H1 (cell line): ENCODE data around the gene UGT3A1. TPM values are rescaled to one million over a fixed set of nuclear protein-coding genes. Genes with fewer than 3 reads are reported as not detected.
A peak's percentile ranks its signal among the peaks of the same experiment; 100 is the strongest.

Experiments used
- CTCF ChIA-PET: fragments of 300-600 bp; sonication (Branson Sonifier 250); formaldehyde crosslinking; loops from one replicate; lab custom pipeline; 2021; ENCODE audit not compliant: partially characterized antibody; lab: Charles Lee
- POLR2A ChIA-PET: fragments of 300-600 bp; sonication (Branson Sonifier 250); formaldehyde crosslinking; loops from one replicate; lab custom pipeline; 2021; ENCODE audit warnings: inconsistent platforms; ENCODE audit not compliant: partially characterized antibody; lab: Charles Lee
- DNase-seq, 2 experiments: peaks; one replicate each; pipeline versions ENCODE4 v3.0.0 to v3.0.0-alpha.2; 2010 to 2022; ENCODE audit warnings: low spot score in 2 of 2, low read depth in 1 of 2, mixed read lengths in 1 of 2
- FAIRE-seq: peaks from 2 replicates; lab custom pipeline; 2011; peaks lifted over from hg19 to GRCh38; lab: Jason Lieb, UNC
- H2AFZ ChIP-seq: 2 replicates; pipeline ENCODE4 v1.8.1; 2012; ENCODE audit warnings: low read length, inconsistent platforms
- H2AK5ac ChIP-seq: 2 replicates; pipeline ENCODE4 v1.6.1; 2013; ENCODE audit warnings: low read depth, low read length
- H2BK120ac ChIP-seq: replicated peaks from 2 replicates; pipeline ENCODE3; 2013; ENCODE audit warnings: low read depth, low read length, inconsistent platforms
- H2BK12ac ChIP-seq: 2 replicates; pipeline ENCODE4 v1.6.1; 2013; ENCODE audit warnings: low read depth, low read length
- H2BK15ac ChIP-seq: 2 replicates; pipeline ENCODE4 v1.6.1; 2013; ENCODE audit warnings: low read length
- H2BK20ac ChIP-seq: 2 replicates; pipeline ENCODE4 v1.6.1; 2013; ENCODE audit warnings: low read length
- H2BK5ac ChIP-seq: 2 replicates; pipeline ENCODE4 v1.6.1; 2013; ENCODE audit warnings: low read depth, low read length
- H3K14ac ChIP-seq: 2 replicates; pipeline ENCODE4 v1.6.1; 2013; ENCODE audit warnings: inconsistent platforms; ENCODE audit not compliant: insufficient read length
- H3K18ac ChIP-seq: 2 replicates; pipeline ENCODE4 v1.6.1; 2013; ENCODE audit warnings: low read length; ENCODE audit errors: extremely low read depth
- H3K23ac ChIP-seq: 2 replicates; pipeline ENCODE4 v1.6.1; 2013; ENCODE audit warnings: inconsistent platforms; ENCODE audit not compliant: insufficient read length
- H3K23me2 ChIP-seq: 2 replicates; pipeline ENCODE4 v1.6.1; 2013; ENCODE audit warnings: low read depth, low read length
- H3K27ac ChIP-seq: 2 replicates; pipeline ENCODE4 v1.6.1; 2011; ENCODE audit warnings: low read depth, low read length, inconsistent platforms
- H3K27me3 ChIP-seq, 4 experiments: replicated peaks in 1 of 4; 1 replicate in 1 of 4; 2 replicates in 3 of 4; pipeline versions ENCODE4 v1.6.1 to v1.8.1; 2011 to 2013; ENCODE audit warnings: low read length in 3 of 4, mild to moderate bottlenecking in 3 of 4, inconsistent platforms in 2 of 4, mixed read lengths in 2 of 4, moderate library complexity in 1 of 4; ENCODE audit not compliant: control insufficient read depth in 3 of 4, insufficient read depth in 3 of 4; ENCODE audit errors: extremely low read depth in 1 of 4
- H3K36me3 ChIP-seq, 4 experiments: 2 replicates each; pipeline versions ENCODE4 v1.6.1 to v1.8.1; 2011 to 2013; ENCODE audit warnings: mild to moderate bottlenecking in 4 of 4, low read length in 3 of 4, moderate library complexity in 2 of 4, control low read depth in 1 of 4, inconsistent platforms in 1 of 4; ENCODE audit not compliant: insufficient read depth in 4 of 4, control insufficient read depth in 2 of 4
- H3K4ac ChIP-seq: replicated peaks from 2 replicates; pipeline ENCODE3; 2013; ENCODE audit warnings: low read length, low read depth, mixed read lengths, inconsistent platforms; ENCODE audit not compliant: insufficient read length
- H3K4me1 ChIP-seq, 4 experiments: replicated peaks in 1 of 4; 1 replicate in 1 of 4; 2 replicates in 3 of 4; pipeline versions ENCODE4 v1.6.1 to v1.8.1; 2011 to 2013; ENCODE audit warnings: low read length in 3 of 4, inconsistent platforms in 2 of 4, mixed read lengths in 1 of 4; ENCODE audit not compliant: insufficient read depth in 4 of 4, control insufficient read depth in 3 of 4
- H3K4me2 ChIP-seq, 2 experiments: 2 replicates each; pipeline versions ENCODE4 v1.6.1 to v1.8.1; 2011 to 2013; ENCODE audit warnings: low read depth in 2 of 2, low read length in 2 of 2, control low read depth in 1 of 2, inconsistent platforms in 1 of 2, mild to moderate bottlenecking in 1 of 2; ENCODE audit not compliant: insufficient read depth in 1 of 2
- H3K4me3 ChIP-seq, 4 experiments: fragments of 200-600, 300-600 bp in 1 of 4; sonication (generic), shearing (Covaris generic), sonication (Bioruptor Twin) in 1 of 4; 2 replicates each; pipeline versions ENCODE4 v1.5.1 to v1.8.1; 2011 to 2016; ENCODE audit warnings: low read length in 4 of 4, low read depth in 3 of 4, control low read depth in 2 of 4, inconsistent platforms in 2 of 4, mild to moderate bottlenecking in 2 of 4, mixed read lengths in 1 of 4, moderate library complexity in 1 of 4; ENCODE audit not compliant: insufficient read depth in 2 of 4; ENCODE audit errors: extremely low read depth in 1 of 4
- H3K56ac ChIP-seq: replicated peaks from 2 replicates; pipeline ENCODE3; 2013; ENCODE audit warnings: low read depth, mild to moderate bottlenecking, mixed read lengths, low read length, inconsistent platforms; ENCODE audit not compliant: insufficient read length
- H3K79me1 ChIP-seq: 2 replicates; pipeline ENCODE4 v1.6.1; 2013; ENCODE audit warnings: low read depth, low read length, control low read depth
- H3K79me2 ChIP-seq, 2 experiments: 2 replicates each; pipeline versions ENCODE4 v1.6.1 to v1.8.1; 2012 to 2013; ENCODE audit warnings: low read length in 2 of 2, mild to moderate bottlenecking in 2 of 2, inconsistent platforms in 1 of 2; ENCODE audit not compliant: insufficient read depth in 2 of 2, control insufficient read depth in 1 of 2
- H3K9ac ChIP-seq, 4 experiments: replicated peaks in 1 of 4; 1 replicate in 1 of 4; 2 replicates in 3 of 4; pipeline versions ENCODE4 v1.6.1 to v1.8.1; 2011 to 2013; ENCODE audit warnings: low read depth in 3 of 4, low read length in 3 of 4, control low read depth in 2 of 4, mild to moderate bottlenecking in 2 of 4, moderate library complexity in 2 of 4, inconsistent platforms in 1 of 4; ENCODE audit errors: extremely low read depth in 1 of 4
- H3K9me3 ChIP-seq, 2 experiments: 2 replicates each; pipeline versions ENCODE4 v1.6.1 to v1.8.1; 2012 to 2013; ENCODE audit warnings: mild to moderate bottlenecking in 2 of 2, moderate library complexity in 2 of 2, control low read depth in 1 of 2, inconsistent platforms in 1 of 2, low read depth in 1 of 2, low read length in 1 of 2, mixed read lengths in 1 of 2; ENCODE audit not compliant: insufficient read depth in 2 of 2
- H4K20me1 ChIP-seq, 2 experiments: replicated peaks in 1 of 2; 2 replicates each; pipeline versions ENCODE3 to v1.8.1; 2011 to 2013; ENCODE audit warnings: inconsistent platforms in 2 of 2, low read length in 2 of 2, mild to moderate bottlenecking in 1 of 2; ENCODE audit not compliant: insufficient read depth in 2 of 2, control insufficient read depth in 1 of 2
- H4K5ac ChIP-seq: 2 replicates; pipeline ENCODE4 v1.6.1; 2013; ENCODE audit warnings: low read length, low read depth, mixed read lengths, inconsistent platforms; ENCODE audit not compliant: insufficient read length
- H4K8ac ChIP-seq: 2 replicates; pipeline ENCODE4 v1.8.0; 2013; ENCODE audit warnings: mild to moderate bottlenecking, moderate library complexity, low read length, inconsistent platforms; ENCODE audit not compliant: insufficient read depth; ENCODE audit errors: extremely low read depth
- H4K91ac ChIP-seq: replicated peaks from 2 replicates; pipeline ENCODE3; 2013; ENCODE audit warnings: low read length, mixed read lengths, inconsistent platforms; ENCODE audit not compliant: insufficient read length
- CHD1 ChIP-seq: IDR thresholded peaks from 2 replicates; pipeline ENCODE4 v1.6.1; 2012; ENCODE audit warnings: low read depth, low read length, improper control_type of control experiment
- EZH2 ChIP-seq: fragments of 200-600 bp; sonication (generic); IDR thresholded peaks from 2 replicates; pipeline ENCODE4 v1.7.1; 2012; ENCODE audit warnings: low read depth, mild to moderate bottlenecking, moderate library complexity, low read length, inconsistent platforms; ENCODE audit not compliant: severe bottlenecking
- HDAC2 ChIP-seq, 2 experiments: fragments of 300-600 bp in 1 of 2; sonication (generic) in 1 of 2; IDR thresholded peaks; 2 replicates each; pipeline ENCODE4 v1.6.1; 2011 to 2012; ENCODE audit warnings: low read depth in 2 of 2, low read length in 2 of 2, mild to moderate bottlenecking in 2 of 2, moderate library complexity in 2 of 2, borderline replicate concordance in 1 of 2, inconsistent platforms in 1 of 2
- POLR2A ChIP-seq, 2 experiments: IDR thresholded peaks; 1 replicate in 1 of 2; 2 replicates in 1 of 2; pipeline ENCODE4 v1.6.1; 2011; ENCODE audit warnings: low read depth in 2 of 2, low read length in 2 of 2, mild to moderate bottlenecking in 2 of 2; ENCODE audit errors: control extremely low read depth in 1 of 2
- TAF1 ChIP-seq: IDR thresholded peaks from 2 replicates; pipeline ENCODE4 v1.6.1; 2011; ENCODE audit warnings: mild to moderate bottlenecking, low read depth, low read length
- WGBS, 2 experiments: shearing (Covaris generic) in 1 of 2; methylation state at CpG; one replicate each; pipeline versions ENCODE4 v1.1.6 to v1.1.7; 2013 to 2015; ENCODE audit warnings: low lambda C conversion rate in 2 of 2, mixed read lengths in 2 of 2, inconsistent platforms in 1 of 2, low coverage in 1 of 2, missing lambda C conversion rate in 1 of 2; ENCODE audit not compliant: insufficient replicate concordance in 2 of 2, insufficient coverage in 1 of 2, insufficient read length in 1 of 2; ENCODE audit errors: extremely low coverage in 1 of 2, missing lambda C conversion rate in 1 of 2; 5-methylcytosine and 5-hydroxymethylcytosine counted together
- polyA plus RNA-seq, 7 experiments: library from polyadenylated mRNA; depleted of rRNA in 3 of 7; stranded (reverse) in 5 of 7; unstranded in 2 of 7; fragments of >200 nt in 5 of 7; fragments of 200-250 nt in 2 of 7; gene quantifications; 1 replicate in 5 of 7; 2 replicates in 1 of 7; 4 replicates in 1 of 7; pipeline versions ENCODE4 v1.2.1 to v1.2.3, GENCODE V29; 2011 to 2013; ENCODE audit warnings: missing spikeins in 2 of 7, mixed read lengths in 2 of 7
- total RNA-seq: library from RNA; stranded (reverse); fragmentation: NEBNext Ultra II Directional; extraction: Animal tissue kit (Norgen Biotek cat#: 25700); gene quantifications from 2 replicates; pipeline ENCODE4 v1.2.1, GENCODE V29; 2021
- TF ChIP-seq, protein P1 (sequence below), 3 experiments: IDR thresholded peaks; 1 replicate in 2 of 3; 2 replicates in 1 of 3; pipeline versions ENCODE4 v1.5.1 to v1.6.1; 2011; ENCODE audit warnings: low read length in 3 of 3, mild to moderate bottlenecking in 3 of 3, inconsistent platforms in 2 of 3, low read depth in 1 of 3, moderate library complexity in 1 of 3; ENCODE audit not compliant: insufficient read depth in 1 of 3; ENCODE audit errors: control extremely low read depth in 1 of 3

UGT3A1 gene
- total and polyA plus RNA-seq, 2 of the 8 experiments (the other 6 are each of a cell fraction or from before 2014, with no cell fraction given): 2.4 to 3.4 TPM

DNA sequence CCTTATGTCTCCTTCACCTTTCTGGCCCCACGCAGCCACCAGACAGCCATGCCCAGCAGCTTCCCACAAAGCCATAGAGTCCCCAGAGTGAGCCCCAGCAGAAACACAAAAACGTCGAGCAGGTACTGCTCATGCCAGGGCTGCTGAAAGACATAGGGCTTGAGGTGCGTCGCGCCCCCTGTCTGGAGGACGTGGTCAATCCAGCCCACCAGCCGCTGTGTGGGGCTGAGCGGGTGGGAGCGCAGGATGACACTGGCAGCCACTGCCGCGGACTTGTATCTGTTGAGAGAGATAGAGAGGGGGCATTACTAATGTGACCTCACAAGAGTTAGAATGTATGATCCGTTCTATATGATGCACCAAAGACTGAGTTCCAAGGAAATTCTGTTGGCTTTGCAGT lies 44.5 kb upstream of the UGT3A1 start:
- Histone ChIP-seq H2BK20ac (no peak overlapping the region), H2BK5ac (no peak overlapping the region), H4K8ac (no peak overlapping the region), H4K91ac (no peak overlapping the region), H3K36me3 (peaks cover 0 to 4% (median 0%) of the 10 kb centered on the region in 4 experiments; a peak in 2 of 8 replicates), H3K23ac (no peak overlapping the region), H3K56ac (no peak overlapping the region), H3K23me2 (no peaks in the 10 kb centered on the region), H3K27ac (no peak overlapping the region), H3K18ac (no peak overlapping the region), H3K79me1 (no peaks in the 10 kb centered on the region), H2AK5ac (no peak overlapping the region), H3K9ac (no peak overlapping the region), H3K4ac (no peak overlapping the region), H3K4me1 (no peaks in the 10 kb centered on the region), H4K20me1 (no peaks in the 10 kb centered on the region), H3K9me3 (no peaks in the 10 kb centered on the region), H3K4me3 (no peak overlapping the region), H3K14ac (no peak overlapping the region), H3K79me2 (no peaks in the 10 kb centered on the region), H2BK120ac (no peak overlapping the region), H2BK15ac (no peak overlapping the region), H2BK12ac (no peak overlapping the region)
- no peak for DNase-seq
- POLR2A ChIA-PET: no interaction called here
- no peak for TF ChIP-seq CHD1
- no peak for TF ChIP-seq EZH2
- TF ChIP-seq HDAC2 (IDR thresholded peaks at IDR 0.05; ENCODE audit: borderline replicate concordance in 1 of 2, low read depth in 2 of 2, low read length in 2 of 2): no peak
- TF ChIP-seq TAF1: no peak
- TF ChIP-seq POLR2A (IDR thresholded peaks at IDR 0.05; ENCODE audit: control extremely low read depth in 1 of 2, low read depth in 2 of 2, low read length in 2 of 2): no peak
- TF ChIP-seq, protein P1, sequence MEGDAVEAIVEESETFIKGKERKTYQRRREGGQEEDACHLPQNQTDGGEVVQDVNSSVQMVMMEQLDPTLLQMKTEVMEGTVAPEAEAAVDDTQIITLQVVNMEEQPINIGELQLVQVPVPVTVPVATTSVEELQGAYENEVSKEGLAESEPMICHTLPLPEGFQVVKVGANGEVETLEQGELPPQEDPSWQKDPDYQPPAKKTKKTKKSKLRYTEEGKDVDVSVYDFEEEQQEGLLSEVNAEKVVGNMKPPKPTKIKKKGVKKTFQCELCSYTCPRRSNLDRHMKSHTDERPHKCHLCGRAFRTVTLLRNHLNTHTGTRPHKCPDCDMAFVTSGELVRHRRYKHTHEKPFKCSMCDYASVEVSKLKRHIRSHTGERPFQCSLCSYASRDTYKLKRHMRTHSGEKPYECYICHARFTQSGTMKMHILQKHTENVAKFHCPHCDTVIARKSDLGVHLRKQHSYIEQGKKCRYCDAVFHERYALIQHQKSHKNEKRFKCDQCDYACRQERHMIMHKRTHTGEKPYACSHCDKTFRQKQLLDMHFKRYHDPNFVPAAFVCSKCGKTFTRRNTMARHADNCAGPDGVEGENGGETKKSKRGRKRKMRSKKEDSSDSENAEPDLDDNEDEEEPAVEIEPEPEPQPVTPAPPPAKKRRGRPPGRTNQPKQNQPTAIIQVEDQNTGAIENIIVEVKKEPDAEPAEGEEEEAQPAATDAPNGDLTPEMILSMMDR (IDR thresholded peaks at IDR 0.05; ENCODE audit: control extremely low read depth in 1 of 3, insufficient read depth in 1 of 3, low read depth in 1 of 3, low read length in 3 of 3): peak; percentile 3 to 28 (median 15); a peak in 2 of 4 replicates
- TF ChIP-seq, all 59 proteins: peak for 1
- no peaks in the 10 kb centered on the region for H3K27me3 ChIP-seq
- no peak overlapping the region for H2AFZ ChIP-seq
- 95% methylated on average over 13 of the region's 13 CpGs; no CpG with 5 or more reads in 1 of the 2 experiments for WGBS, 2 experiments
- H4K5ac ChIP-seq: no peak overlapping the region
- CTCF ChIA-PET: interaction anchor here (1.0 to 1.6 kb wide), 2 partner anchors 12 to 56 kb away, joined by 3 to 5 read pairs; no protein-coding TSS in a partner anchor
- no peak overlapping the region for H3K4me2 ChIP-seq
- FAIRE-seq: no peak
